HG03521 (cell line): Measurements from ENCODE around the gene ATF7.
"Not testable (repeated sequence)": the region's sequence is repeated elsewhere in the genome, so short reads cannot be mapped to it uniquely, and the experiment has no call there.

ENCODE experiments used
- ATAC-seq: cut with Tn5 transposase; IDR thresholded peaks from one replicate; pipeline ENCODE4 v1.9.1; 2021; ENCODE audit warnings: mild to moderate bottlenecking, moderate library complexity; ENCODE audit not compliant: unreplicated experiment

Gene ATF7

DNA sequence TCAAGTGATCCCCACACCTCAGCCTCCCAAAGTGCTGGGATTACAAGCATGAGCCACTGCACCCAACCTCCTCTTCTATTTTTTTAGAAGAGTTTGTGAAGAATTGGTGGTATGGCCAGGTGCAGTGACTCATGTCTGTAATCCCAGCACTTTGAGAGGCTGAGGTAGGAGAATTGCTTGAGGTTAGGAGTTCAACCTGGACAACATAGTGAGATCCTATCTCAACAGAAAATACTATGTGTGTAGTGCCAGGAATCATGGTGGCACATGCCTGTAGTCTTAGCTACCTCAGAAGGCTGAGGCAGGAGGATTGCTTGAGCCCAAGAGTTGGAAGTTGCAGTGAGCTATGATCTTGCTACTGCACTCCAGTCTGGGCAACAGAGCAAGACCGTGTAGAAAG is 5.5 kb upstream of the ATF7 start:
- ATAC-seq, result no peak

DNA sequence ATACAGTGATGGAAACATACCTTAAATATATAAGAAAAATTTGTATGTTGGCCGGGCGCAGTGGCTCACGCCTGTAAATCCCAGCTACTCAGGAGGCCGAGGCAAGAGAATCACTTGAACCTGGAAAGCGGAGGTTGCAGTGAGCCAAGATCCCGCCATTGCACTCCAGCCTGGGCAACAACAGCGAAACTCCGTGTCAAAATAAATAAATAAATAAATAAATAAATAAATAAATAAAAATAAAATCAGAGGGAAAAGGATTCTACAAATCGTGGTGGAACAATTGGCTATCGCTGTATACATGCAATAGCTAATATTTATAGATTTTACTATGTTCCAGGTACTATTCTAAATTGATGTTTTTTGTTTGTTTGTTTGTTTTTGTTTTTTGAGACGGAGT is 1.7 kb upstream of the ATF7 start:
- ATAC-seq, result no peak

DNA sequence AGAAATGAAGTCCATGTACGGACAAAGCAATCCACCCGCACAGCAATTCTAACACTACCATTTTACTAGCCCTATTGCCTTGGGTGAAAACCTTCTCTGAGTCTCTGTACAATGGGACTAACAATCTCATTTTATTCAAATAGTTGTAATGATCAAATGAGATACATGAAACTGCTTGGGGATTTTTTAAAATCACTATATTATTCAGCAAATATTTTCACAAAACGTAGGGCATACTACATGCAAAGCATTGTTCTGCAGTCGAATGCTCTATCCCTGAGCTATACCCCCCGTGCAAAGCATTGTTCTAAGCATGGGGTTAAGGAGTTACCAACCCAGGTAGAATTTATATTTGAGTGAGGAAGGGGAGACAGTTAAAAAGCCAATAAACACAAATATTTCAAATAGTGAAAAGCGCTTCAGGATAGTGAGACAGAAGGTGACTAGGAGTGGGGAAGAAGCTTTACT is 554 bp upstream of the ATF7 start:
- peak; percentile 6 for ATAC-seq

DNA sequence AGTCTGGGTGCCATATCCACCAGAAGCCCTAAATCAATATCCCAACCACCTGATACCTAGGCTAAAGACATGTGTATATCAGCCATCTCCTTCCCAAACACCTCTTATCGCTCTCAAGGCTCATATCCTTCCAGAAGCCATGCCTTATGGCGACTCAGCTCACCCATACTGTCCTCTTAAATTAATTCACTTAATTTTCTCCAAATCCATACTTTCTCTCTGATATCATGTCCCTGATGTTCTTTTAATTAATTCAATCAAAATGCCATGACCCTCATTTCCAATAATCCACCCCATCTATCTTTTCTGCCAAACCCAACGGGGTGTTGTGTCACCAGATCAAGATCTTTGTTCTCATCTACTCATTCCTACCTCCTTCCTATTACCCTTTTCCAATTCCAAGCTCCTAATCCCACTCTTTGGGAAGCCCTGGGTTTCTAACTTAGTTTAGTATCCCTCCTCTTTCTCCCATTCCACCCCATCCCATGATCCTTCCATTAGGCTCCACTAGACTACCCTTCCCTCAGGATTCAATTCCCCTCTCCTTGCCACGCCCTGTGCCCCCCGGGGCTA is 723 bp downstream of the ATF7 start:
- no peak for ATAC-seq

DNA sequence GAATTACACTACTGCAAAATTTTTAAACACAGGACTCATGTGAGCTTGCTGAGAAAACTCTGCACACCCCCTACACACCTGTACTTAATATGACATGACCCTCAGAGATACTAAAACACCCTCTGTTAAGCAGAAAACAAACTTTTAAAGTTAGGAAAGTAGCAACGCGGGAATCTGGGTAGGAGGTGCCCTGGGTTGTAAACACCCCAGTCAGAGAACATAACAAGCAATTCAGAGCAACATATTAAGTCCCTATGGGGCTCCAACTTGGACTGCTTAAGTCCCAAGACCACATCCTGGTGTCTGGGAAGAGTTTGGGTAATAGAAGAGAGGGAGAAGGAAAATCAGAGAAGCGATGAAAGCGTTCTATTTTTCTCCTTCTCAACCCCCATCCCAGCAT is 1.2 kb downstream of the ATF7 start:
- ATAC-seq, result no peak

DNA sequence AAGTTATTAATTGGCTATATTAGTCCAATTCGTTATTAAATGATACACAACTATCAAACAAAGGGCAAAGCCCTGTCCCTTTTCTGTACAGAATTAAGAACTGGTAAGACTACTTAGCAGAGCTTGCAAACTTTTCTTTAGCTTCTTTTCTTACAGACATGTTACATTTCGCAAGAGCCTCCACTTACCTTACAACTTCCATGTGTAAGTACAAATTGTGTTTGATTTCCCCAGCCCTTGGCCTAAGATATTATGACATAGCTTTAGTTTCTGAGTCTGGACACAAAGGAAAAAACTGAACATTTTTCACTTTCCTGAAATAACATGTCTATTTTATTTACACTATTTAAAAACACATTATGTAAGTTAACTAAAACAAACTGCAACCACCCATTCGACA is 1.7 kb downstream of the ATF7 start:
- no peak for ATAC-seq

DNA sequence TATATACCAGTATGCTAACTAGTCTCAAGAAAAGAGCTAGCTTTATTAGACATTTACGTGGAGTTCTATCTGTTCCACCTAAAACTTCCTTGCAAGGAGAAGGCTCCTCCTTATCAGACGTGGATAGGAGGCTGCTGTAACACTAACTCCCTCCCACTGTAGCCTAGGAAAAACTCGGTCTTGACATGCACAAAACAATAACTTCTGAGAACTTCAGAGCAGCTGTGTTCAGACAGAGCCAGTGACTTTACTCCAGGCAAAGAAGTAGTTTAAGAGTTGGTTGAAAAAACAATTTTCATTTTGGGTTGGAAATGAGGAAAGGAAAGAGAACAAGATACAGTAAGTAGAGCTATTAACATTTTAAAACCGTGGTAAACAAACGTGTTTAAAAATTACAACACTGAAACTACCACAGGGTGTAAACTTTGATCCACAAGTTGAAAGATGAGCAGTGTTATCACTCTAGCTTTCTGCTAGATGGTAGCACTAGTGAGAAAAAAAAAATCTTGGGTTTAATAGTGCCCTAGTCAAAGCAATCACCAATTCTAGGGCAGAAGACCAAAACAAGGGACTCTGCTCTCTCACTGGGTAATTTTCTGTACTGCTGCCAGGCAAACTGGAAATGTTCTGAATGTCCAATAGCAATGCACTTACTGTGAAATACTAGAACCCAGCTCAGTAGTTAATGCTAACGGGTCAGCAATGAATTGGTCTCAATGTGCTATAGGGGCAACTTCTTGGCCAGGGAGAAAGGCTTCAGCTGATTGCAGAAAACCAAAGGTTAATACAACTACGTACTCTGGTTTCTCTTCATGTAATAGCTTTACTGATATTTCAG is 2.4 kb downstream of the ATF7 start:
- no peak for ATAC-seq

DNA sequence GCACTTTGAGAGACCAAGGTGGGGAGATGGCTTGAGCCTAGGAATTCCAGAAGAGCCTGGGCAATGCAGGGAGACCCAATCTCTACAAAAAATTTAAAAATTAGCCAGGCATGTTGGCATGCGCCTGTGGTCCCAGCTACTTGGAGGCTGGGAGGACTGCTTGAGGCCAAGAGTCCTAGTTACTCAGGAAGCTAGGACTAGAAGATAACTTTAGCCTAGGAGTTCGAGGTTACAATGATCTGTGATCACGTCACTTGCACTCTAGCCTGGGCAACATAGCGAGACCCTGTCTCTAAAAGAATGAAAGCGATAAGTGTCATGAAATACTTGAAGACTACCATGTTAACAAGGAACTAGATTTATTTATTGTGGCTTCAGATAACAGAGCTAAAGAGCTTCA is 3.5 kb downstream of the ATF7 start:
- ATAC-seq, result no peak

DNA sequence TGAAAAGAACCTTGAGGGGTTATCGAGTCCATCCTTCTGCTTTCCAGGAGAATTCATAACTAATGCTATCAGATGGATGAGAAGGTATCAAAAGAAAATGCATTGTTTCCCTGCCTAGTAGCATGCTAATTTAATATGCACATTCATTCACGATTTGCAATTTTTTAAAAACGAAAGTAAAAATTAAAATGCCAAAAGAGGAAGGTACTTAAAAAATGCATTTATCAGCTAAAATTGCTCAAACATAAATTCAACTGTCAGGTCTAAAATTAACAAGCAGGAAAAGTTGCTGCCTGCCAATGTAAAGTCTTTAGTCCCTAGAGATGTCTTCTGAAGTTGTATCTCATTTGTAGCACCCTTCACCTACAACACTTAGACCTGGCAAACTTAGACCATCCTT is 7.9 kb downstream of the ATF7 start:
- ATAC-seq, result no peak

DNA sequence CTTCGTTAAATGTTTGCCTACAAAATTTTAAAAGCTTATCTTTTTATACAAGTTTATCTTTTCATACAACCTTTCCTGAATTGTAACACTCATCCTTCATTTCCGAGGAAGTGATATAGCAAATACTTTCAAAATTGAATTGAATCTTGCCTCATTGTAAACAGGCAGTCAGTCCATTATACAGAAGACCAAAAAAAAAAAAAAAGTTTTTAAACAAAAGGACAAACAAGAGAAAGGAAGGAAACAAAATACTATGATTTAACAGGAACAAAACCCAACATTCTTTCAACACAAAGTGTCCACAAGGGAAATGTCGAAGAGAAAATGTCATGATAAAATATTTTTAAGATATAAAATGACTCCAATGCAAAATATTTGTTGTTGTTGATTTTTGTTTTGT is 8.5 kb downstream of the ATF7 start:
- no peak for ATAC-seq

DNA sequence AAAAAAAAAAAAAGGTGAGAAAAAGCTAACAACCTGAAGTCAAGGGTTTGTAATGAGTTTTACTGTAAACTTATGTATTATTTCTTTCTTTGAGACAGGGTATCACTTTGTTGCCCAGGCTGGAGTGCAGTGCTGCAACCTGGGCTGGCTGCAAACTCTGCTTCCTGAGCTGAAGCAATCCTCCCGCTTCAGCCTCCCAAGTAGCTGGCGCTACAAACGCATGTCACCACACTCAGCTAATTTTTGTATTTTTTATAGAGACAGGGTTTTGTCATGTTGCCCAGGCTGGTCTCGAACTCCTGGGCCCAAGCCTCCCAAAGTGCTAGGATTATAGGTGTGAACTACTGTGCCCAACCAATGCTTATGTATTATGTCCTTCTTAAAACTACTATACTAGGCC is 9.2 kb downstream of the ATF7 start:
- ATAC-seq, result no peak

DNA sequence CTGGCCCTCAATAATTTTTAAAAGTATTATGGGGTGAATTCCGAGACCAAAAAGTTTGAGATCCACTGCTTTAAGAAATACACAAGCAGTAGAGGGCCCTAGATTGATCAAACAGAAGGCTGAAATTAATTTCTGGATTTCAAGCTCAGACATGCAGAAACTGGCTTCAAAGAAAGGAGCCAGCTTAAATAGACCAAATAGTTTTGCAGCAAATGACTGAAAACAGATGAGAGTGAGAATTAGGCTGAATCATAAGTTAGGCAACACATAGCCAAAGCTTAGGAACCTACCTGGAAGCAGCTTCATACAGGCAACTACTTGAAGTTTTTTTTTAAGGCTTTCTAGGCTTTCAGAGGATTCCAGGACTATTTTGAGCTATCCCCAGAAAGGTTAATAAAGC is 12.4 kb downstream of the ATF7 start:
- ATAC-seq, result no peak

DNA sequence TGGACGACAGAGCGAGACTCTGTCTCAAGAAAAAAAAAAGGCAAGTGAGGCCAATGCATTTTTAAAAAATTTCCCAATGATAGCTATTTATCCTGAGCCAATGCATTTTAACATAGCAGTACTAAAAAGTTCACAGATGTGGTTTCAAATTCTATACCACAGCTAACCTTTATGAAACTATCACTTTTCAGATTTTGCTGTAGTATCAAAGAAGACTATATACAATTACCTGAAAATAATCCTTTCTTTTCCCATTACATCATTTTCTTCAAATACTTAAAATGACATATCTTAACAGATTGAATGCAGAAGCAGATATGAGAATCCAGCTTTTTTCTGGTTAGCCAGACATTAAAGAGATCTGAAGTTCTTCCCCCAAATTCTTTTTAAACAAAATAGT is 13.2 kb downstream of the ATF7 start:
- no peak for ATAC-seq

DNA sequence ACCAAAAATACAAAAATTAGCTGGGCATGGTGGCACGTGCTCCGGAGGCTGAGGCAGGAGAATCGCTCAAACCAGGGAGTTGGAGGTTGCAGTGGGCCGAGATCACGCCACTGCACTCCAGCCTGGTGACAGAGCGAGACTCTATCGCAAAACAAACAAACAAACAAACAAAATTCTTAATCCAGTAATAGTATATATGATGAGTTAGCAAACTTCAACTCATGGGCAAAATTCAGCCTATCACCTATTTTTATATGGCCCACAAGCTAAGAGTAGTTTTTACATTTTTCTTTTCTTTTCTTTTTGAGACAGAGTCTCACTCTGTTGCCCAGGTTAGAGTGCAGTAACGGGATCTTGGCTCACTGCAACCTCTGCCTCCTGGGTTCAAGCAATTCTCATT is 14.9 kb downstream of the ATF7 start:
- no peak for ATAC-seq

DNA sequence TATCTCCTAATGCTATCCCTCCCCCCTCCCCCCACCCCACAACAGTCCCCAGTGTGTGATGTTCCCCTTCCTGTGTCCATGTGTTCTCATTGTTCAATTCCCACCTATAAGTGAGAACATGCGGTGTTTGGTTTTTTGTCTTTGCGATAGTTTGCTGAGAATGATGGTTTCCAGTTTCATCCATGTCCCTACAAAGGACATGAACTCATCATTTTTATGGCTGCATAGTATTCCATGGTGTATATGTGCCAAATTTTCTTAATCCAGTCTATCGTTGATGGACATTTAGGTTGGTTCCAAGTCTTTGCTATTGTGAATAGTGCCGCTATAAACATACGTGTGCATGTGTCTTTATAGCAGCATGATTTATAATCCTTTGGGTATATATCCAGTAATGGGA is 19.5 kb downstream of the ATF7 start:
- not testable (repeated sequence) for ATAC-seq

DNA sequence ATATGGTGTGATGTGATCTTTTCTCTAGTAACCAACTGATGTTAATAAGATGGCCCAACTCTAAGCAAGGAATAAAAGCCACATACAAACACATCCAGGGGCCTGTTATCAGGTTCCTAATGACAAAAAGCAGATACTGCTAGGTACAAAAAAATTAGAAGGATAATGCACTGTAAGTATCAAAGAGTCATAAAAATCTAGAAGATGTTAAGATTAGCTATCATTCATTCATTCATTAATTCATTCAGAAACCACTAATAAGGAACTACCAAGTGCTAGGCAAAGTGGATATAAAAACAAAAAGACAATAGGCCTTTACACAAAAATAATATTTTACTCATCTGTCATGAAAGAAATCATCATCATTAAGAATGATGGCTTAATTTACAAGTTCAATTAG is 21.6 kb downstream of the ATF7 start:
- no peak for ATAC-seq

DNA sequence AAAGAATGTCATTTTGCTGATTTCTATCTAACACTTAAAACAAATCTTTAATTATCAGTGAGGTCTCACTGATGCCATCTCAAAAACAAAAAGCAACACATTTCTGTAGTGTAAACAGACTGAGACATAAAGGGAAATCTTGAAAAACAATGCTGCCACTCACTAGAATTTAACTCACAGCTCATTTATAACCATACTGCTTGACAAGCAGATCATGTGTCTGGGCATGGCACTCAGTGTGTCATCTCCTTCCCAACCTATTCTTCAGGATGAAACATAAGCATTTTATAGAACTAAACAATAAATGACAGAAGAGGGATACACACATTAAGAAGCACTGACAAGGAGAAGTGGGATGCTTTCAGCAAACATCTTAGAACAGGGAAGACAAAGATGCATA is 22.4 kb downstream of the ATF7 start:
- no peak for ATAC-seq

DNA sequence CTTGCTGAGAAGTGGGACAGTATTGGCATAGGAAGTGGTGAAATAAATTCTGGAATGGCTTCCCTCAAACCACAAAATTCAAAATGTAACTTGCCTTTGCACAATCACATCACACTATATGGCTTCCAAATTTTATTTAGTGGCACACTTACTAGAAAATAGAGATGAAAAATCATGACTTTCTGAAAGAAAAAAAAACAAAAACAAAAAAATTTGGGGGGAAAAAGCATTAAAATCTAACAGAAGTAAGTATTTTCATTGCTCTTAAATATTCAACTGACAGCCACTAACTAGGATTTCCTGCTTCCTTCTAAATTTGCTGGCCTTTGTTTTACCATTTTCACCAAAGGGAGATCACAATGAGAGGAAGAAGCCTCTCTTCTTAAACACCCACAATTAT is 23.0 kb downstream of the ATF7 start:
- no peak for ATAC-seq

DNA sequence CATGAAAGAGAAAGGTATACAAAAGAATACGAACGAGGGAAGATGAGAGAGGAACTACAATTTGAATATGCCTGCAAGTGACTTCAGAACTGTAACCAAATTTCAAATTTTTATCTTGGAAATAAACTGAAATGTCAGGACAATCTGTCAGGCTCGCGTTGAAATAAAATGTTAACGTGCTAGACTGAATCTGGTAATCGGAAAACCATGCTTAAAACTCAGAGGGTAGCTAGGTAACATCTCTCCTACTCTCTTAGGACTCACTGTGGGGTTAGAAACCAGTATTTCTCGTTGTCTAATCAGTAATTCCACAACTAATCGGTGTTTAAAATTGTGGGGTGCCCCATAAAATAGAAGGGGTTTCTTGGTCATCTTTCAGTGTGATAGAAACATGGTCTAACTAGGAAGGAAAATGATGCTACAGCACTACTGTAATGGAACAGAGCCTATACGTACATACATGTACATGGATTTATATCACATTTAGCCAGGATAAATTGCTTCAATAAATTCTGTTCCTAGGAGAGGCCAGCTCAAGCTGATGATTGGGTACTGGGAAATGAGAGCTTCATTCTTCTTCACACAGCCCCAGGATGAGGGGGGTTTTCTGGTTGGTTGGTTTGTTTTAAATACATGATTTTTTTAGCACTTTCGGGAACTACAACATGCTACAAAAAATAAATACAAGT is 23.9 kb downstream of the ATF7 start:
- no peak for ATAC-seq

DNA sequence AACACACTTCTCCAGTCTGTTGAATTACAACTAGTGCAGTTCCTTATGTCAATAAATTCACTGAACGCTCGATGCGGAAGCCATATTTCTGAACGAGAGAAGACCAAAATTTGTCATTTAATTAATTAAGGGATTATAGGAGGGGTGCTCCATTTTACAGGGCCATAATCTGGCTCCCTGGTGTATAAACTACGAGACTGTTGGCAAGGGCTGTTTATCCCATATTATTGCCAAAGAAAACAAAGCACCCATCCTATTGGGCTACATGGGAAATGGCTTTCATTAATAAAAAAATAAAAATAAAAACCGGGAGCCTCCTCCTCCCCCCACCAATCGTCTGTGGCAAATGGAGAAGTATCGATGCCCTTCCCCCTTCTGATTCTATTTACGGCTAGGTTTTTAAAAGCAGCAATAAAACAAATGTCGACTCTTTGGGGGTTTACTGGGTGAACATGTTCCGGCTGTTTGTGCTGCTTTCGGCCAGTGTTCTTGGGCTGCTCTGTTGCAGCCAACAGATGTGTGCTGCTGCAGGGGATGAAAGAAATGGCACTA is 24.8 kb downstream of the ATF7 start:
- no peak for ATAC-seq

DNA sequence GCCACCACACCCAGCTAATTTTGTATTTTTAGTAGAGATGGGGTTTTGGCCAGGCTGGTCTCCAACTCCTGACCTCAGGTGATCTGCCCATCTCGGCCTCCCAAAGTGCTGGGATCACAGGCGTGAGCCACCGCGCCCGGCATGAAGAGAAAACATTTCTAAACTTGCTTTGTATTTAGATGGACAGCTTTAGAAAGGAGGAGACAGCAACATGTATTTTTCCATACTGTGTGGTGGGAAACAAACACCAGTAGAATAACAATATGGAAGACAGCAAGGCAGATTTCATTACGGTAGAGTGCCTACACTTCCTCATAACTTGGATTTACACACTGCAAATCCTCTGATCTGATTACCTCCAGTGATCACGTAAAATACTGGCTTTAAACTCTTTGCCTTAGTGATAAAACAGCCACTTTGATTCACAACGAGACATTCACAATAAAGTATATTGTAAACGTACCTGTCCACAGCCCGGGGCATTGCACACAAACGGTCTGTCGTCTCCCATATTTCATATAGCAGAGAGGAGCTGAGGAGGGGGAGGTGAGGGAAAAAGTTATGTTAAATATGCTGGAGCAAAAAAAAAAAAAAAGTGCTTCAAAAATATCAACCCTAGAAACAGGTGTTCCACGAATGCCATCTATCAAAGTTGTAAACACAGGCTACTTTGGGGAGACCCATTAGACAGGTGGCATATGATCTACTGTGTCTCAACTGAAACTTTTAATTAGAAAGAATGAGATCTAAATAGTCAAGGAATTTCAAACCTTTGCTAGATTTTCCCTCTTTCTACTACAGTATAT is 25.5 kb downstream of the ATF7 start:
- no peak for ATAC-seq
